Caki2 (cell line): ENCODE data around the gene TAPT1. TPM values are rescaled to one million over a fixed set of nuclear protein-coding genes. Genes with fewer than 3 reads are reported as not detected.

Source experiments
- DNase-seq: peaks from one replicate; pipeline ENCODE4 v3.0.0-alpha.2; 2015; ENCODE audit warnings: low read depth
- in situ Hi-C: cut with HindIII; loops from 2 replicates; pipeline ENCODE4 v1.10.0; 2016; ENCODE audit warnings: low sequenced_read_pairs, low pct_unique_long_range_greater_than_20kb, mixed read lengths
- total RNA-seq: library from RNA; depleted of rRNA; stranded (reverse); fragments of >200 nt; shearing (Covaris generic); gene quantifications from 2 replicates; pipeline ENCODE4 v1.2.3, GENCODE V29; 2014; ENCODE audit warnings: low replicate concordance

The TAPT1 gene
- total RNA-seq, 1 experiment from 2014 or later, result 14.7 TPM

DNA sequence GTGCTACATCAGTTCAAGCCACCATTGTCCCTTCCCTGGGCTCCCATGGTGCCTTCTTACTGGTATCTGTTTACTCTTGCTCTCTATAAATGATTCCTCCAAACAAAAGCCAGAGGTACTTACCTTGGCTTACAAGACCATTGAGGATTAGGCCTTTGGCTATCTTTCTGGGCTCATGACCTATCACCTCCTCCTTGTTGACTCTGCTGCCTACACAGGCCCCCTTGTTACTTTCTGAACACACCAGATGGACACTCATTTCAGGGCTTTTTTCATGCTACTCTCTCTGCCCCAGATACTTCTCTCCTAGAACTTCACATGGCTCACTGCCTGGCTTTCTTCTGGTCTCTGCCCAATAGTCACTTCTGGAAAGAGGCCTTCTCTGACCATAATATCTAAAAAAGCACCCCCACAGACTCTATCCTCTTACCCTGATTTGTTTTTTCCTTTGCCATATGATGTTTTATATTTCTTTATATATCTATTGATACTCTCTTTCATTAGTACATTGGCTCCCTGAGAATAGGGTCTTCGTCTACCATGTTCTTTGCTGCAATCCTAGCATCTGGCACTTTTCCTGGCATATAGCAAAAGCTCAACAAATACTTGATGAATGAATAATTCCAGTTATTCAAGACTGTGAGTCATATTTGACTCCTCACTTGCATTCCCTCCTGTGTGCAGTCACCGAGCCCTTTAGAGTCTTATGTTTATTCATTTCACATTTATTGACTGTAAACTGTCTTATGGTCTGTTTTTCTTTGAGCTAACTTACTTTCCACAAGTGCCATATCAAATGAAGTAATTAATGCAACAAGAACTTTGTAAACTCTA lies 27.1 kb upstream of the TAPT1 start:
- in situ Hi-C loops, result no loop called here
- peak; percentile 14 for DNase-seq

DNA sequence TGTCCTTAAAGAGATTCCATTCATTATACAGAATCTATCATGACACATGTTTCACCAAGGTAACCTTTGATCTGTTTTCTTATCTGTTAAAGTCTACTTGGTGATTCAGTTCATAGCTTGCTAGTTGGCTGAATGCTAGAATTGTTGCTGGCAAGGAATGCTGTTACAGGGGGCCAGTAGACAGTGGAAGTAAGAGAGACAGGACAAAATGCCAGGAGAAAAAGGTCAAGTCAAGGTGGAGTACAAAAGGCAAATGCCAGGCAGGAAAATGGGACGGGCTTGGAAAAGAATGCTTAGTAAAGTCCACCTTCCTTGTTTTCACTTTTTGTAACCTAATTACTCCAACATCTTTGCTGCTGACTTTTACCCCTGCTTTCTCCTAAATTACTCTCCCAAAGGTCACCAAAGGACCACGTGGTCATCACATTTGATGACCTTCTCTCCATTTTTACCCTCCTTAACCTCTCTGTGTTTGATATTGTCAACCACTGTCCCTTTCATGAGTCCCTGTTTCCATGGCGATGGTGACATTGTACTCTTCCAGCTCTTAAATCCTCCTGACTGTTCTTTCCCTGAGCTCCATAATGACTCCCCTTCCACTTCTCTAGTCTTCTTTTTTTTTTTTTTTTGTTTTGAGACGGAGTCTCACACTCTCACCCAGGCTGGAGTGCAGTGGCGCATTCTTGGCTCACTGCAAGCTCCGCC lies 24.5 kb upstream of the TAPT1 start:
- in situ Hi-C loops, result no loop called here
- DNase-seq, result peak; percentile 61

DNA sequence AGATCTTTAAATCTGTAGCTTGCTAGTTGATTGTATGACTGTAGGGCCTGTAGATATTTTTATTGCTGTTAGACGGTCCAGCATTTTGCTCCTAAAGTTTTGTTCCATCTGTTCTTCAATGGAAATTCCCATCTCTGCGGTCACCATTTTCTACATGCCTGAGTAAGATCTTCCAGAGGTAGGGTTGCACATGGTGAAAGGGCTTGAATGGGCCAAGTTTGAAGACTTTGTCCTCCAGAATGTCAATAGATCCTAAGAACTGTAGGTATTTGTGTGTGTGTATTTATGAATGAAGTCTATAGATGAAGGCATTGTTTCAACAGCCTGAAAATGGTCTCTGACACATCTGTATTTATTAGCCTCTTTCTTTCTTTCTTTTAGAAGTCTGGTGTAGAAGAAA lies 22.3 kb upstream of the TAPT1 start:
- no peak for DNase-seq
- in situ Hi-C loops, result no loop called here

- no peak for DNase-seq
- in situ Hi-C loops, result no loop called here
Measured at GRCh38 chr4:16245241-16245640, 19.0 kb upstream of the TAPT1 start.

- DNase-seq, result no peak
- in situ Hi-C loops, result no loop called here
Measured at GRCh38 chr4:16243285-16243684, 17.0 kb upstream of the TAPT1 start.

DNA sequence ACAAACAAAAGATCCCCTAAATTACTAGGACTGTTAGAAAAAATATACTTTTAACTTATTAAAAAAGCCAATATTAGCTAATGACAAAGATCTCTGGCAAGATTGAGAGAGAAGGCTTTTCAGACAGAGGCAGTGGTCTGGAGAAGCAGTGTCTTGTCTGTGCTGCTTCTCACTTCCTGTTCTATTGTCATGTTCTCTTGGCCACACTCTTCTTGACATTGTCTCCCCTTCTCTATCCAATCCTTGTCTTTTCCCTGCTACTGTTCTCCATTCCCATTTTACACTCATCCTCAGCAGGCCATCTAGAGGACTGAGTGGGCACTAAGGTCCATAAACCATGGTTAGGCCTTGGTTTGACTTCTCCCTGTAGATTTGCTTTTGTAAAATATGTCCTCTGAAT lies 14.0 kb upstream of the TAPT1 start:
- no peak for DNase-seq
- in situ Hi-C loops, result no loop called here

GRCh38 chr4:16239086-16239485 lies 12.8 kb upstream of the TAPT1 start:
- DNase-seq, result no peak
- in situ Hi-C loops, result no loop called here

DNA sequence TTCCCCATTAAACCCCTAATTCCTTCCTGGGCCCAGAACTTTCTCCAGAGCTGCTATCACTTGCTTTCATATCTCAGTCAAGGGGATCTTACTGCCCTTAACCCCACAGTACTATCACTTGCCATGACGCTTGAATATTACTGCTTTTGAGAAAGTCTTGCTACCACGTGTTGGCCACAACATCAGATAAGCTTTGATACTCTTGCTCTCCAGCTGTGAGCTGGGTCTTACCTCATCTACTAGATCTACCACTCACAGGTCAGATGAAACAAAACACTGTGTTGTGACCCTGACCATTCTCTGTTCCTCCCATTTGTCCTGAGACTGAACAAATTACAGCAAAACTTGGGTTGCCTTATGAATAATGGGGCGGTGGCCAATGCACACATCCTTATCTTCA lies 12.1 kb upstream of the TAPT1 start:
- in situ Hi-C loops, result no loop called here
- no peak for DNase-seq

- in situ Hi-C loops, result no loop called here
- DNase-seq, result no peak
Measured at GRCh38 chr4:16237715-16238114, 11.4 kb upstream of the TAPT1 start.

DNA sequence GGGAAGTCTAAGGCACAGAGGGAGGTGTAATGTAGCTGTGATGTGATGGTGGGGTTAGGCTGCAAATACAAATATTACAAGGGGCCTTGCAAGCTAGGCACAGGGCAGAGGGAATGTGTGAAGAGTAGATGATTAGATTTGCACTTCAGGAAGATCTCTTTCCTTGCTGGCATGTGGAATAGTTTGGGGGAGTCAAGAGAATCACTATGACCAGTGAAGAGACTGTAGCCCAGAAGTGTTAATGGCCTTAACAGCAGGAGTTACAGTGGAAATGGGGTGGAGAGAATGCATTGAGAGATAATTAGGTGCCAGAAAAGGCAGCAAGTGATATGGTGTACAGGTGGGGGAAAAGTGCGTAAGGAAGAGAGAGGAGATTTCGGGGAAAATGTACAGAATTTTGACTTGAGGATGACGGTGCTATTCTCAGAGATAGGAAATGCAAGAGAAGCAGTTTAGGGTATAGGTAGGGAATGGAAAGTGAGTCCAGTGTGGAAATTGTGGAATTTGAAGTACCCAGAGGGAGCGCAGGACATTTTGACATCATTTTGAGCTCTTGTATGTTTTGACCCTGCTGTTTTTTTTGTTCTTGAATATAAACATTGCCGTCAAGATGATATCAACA lies 10.2 kb upstream of the TAPT1 start:
- no peak for DNase-seq
- in situ Hi-C loops, result no loop called here

GRCh38 chr4:16235209-16235608 lies 8.9 kb upstream of the TAPT1 start:
- in situ Hi-C loops, result no loop called here
- no peak for DNase-seq

GRCh38 chr4:16233569-16234177 lies 7.4 kb upstream of the TAPT1 start:
- in situ Hi-C loops, result no loop called here
- DNase-seq, result no peak

DNA sequence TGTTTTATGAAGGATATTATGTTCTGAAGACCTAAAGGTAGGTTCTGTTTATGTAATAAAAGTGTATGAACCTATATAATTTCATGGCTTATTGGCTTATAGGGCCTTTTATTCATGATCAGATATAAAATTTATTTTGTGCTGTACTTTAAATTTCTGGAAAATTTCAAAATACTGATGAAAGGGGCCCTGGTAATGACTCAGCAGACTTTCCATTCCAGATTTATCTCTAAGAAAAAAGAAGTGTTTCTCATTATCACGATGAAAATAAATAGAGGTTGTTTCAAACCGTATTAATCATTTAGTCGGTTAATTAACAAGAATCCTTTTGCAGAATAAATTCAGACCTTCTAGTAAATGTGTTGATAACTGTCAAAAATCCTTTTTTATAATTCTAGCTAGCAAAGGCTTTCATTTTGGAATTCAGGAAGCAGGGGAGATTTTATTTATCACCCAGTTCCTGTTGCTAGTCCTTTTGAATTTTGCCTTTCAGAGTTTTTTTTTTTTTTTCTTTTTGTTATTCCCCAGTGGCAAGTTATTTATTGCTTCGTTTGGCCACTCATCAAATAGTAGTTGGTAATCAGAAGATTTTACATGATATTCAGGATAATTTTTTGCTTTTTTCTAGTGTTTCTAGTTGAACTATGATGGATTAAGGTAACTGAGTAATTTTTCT lies 5.4 kb upstream of the TAPT1 start:
- DNase-seq, result no peak
- in situ Hi-C loops, result no loop called here

GRCh38 chr4:16230308-16230707 lies 4.0 kb upstream of the TAPT1 start:
- in situ Hi-C loops, result no loop called here

GRCh38 chr4:16229604-16230003 lies 3.3 kb upstream of the TAPT1 start:
- in situ Hi-C loops, result no loop called here
- no peak for DNase-seq

More at GRCh38 chr4:16230308-16230707, 4.0 kb upstream of the TAPT1 start:
- DNase-seq, result no peak

DNA sequence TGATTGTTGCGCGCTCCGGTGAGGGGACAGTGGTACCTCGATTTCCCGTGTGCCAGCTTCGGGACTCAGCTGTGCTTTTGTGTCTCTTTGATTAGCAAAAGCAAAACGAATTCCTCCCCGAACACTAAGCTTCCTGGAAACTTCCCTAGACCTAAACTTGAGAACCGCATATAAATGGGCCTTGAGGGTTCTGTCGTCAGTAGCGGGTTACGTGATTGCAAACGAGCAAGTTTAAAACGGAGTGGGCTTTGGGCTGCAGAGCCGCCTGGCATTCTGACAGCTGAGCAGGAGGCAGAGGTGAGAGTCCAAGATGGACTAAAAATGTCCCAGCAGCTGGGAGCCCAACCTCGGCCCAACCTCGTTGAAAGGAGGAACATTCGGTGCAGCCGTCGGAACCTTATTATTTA lies 1.2 kb upstream of the TAPT1 start:
- in situ Hi-C loops, result no loop called here
- DNase-seq, result no peak

GRCh38 chr4:16226816-16227461 lies 668 bp upstream of the TAPT1 start:
- in situ Hi-C loops, result no loop called here
- peak; percentile 64 for DNase-seq
